GM12801 (cell line): ENCODE data around the gene SLC2A1.

ENCODE experiments used
- TF ChIP-seq, protein P1 (sequence below): IDR thresholded peaks from one replicate; pipeline ENCODE4 v1.5.1; 2011; ENCODE audit warnings: control low read depth; ENCODE audit not compliant: insufficient read length; ENCODE audit errors: extremely low read depth

The SLC2A1 gene

GRCh38 chr1:42942444-42942843 lies 16.2 kb downstream of the SLC2A1 start:
- TF ChIP-seq, protein P1, sequence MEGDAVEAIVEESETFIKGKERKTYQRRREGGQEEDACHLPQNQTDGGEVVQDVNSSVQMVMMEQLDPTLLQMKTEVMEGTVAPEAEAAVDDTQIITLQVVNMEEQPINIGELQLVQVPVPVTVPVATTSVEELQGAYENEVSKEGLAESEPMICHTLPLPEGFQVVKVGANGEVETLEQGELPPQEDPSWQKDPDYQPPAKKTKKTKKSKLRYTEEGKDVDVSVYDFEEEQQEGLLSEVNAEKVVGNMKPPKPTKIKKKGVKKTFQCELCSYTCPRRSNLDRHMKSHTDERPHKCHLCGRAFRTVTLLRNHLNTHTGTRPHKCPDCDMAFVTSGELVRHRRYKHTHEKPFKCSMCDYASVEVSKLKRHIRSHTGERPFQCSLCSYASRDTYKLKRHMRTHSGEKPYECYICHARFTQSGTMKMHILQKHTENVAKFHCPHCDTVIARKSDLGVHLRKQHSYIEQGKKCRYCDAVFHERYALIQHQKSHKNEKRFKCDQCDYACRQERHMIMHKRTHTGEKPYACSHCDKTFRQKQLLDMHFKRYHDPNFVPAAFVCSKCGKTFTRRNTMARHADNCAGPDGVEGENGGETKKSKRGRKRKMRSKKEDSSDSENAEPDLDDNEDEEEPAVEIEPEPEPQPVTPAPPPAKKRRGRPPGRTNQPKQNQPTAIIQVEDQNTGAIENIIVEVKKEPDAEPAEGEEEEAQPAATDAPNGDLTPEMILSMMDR: no peak

DNA sequence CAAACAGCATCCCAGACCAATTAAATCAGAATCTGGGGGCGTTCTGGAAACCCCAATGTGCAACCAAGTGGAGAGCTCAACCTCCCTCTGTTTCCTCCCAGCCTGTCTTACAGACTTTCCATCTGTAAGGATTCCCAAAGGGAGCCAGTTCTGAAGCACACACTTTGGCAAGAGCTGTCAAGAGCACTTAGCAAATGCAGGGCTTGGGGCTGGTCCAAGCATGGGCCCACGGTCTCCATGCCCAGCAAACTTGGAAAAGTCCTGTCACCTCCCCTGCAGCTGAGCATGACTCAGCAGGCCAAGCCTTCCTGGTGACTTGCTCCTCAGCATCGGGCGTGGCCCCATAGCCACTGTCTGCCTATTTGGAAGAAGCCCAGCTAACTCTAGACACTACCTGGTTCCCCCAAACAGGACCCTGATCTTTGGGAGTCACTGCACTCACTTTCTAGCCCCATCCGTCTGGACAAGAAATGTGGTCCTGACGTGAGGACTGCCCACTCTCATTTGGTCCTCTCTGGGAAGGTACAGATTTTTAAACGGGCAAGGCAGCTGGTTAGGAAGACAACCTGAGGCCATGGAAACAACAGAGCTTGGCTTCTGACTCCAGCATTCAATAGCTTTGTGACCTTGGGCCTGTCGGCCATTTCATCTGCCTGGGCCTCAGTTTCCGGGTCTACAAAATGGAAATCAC lies 16.9 kb downstream of the SLC2A1 start:
- TF ChIP-seq, protein P1: no peak

GRCh38 chr1:42940851-42941639 lies 17.6 kb downstream of the SLC2A1 start:
- TF ChIP-seq, protein P1: no peak

DNA sequence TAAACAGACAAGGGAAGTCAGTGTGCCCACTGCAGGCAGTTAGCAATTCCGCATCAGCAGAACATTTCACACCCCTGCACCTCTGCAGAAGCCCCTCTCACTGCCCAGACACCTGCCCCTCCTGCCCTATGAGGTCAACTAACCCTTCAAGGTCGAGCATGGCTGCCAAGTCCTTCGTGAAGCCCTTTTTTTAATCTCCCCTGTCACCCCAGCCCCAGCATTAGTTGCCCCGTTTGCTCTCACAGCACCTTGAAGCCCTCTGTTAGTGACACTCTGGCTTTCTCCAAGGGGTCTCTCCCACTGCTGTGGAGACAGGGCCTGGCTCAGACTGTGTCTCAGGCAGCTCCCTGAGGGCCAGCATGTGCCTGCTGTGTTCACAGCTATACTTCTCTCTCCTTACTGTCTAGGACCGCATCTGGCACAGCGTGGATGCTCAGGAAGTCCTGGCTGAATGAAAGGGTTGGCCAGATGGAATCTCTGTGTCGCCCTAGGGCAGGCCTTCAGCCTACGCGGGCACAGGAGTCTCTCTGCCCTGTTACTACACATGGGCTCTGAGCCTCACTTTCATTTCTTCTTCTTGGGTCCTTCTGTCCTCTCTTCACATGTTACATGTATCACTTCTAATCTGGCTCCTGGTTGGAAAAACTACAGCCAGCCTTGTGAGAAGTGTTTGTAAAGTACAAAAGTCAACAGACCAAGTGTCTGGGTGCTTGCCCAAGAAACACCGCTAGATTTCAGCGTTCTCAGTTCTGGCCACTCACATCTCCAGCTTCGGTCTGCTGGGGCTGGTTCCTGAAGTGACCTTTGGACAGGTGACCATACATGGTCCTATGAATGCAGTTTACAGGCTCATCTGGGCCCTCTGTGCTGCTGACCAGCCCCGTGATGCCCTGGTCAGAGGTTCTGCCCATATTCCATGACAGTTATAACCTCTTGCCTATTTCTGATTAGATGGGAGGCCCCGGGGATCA lies 19.7 kb downstream of the SLC2A1 start:
- TF ChIP-seq, protein P1: no peak

- TF ChIP-seq, protein P1: no peak
Observed at GRCh38 chr1:42937836-42938644, 20.6 kb downstream of the SLC2A1 start.

DNA sequence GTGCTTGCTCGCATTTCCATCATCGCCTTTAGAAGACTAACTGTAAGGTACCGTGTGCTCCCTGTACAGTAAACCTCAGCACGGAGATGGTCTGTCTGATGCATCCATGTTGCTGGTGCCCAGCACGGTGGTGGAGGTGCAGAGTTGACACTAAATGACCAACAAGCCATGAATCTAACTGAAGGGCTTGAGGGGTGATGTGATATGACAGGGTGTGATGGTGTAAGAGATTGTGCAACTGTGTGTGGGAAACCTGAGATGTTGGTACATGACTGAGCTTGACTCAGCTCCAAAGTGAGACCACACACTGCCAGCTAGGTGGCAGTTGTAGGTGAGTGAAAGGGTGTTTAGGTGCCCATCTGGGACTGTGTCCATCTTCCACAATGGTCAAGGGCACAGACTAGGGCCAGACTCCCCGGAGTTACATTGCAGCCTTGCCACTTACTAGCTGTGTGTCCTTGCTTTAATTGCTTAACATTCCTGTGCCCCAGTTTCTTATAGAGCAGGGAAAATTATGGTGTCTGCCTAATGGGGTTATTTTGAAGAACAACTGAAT lies 21.4 kb downstream of the SLC2A1 start:
- TF ChIP-seq, protein P1: no peak
